Amniotic stem cell (primary cell): Measurements from ENCODE around the gene RABAC1.

Experiments used
- DNase-seq: peaks from one replicate; lab custom pipeline; 2025; lab: John Stamatoyannopoulos, UW

Gene RABAC1

DNA sequence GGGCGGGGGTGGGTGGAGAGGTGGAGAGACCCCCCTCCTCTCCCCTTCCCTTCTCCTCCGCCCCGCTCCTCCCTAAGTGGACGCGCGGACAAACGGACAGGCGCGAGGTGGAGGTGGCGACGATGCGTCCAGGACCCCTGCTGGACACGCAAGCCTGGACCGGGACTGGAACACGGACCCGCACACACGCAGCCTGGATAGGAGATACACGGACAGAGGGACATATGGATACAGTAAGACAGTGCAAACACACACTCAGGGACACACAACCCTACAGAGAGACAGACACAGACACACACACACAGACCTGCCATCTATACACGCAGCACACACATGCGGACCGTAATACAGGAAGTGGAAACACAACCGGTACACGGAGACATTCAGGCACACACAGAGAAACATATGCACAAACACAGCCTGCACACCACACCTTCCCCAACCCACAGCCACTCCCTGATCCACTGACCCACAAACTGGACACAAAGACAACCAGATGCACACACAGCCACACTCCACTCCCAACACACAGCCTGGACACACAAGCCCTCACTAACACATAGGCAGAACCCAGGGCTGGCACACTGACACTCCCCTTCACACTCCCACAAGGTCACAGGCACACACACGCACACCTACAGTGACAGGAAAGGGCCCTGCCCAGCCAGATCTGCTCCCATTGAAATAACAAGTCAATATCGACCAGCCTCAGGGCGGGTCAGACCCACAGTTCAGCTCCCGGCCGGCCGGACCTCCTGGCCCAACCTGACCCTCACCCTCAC is 30.2 kb downstream of the RABAC1 start:
- no peak for DNase-seq

DNA sequence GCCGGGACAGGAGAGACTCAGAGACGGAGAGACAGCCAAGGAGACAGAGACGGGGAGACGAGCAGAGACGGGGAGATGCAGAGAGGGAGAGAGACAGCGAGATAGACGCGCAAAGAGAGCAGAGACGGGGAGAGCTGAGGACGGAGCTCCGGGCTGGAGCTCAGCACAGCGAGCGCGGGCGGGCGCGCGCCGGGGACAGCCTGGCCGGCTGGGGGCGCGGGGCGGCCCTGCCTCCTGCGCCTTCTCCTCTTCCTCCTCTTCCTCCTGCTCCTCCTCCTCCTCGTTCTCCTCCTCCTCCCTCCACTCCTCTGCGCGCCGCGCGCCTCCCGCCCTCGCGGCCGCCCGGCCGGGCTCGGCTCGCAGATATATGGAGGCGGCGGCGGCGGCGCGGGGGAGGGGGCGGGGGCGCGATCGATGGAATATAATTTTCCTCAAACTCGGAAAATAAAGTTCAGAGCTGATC is 30.9 kb downstream of the RABAC1 start, which contains the start of gene ERFL:
Gene ERFL, minus strand, starts transcription at position 229 of the 463 bp plus-strand sequence. CDS start 15,530 bp downstream, outside the sequence.
- no peak for DNase-seq

DNA sequence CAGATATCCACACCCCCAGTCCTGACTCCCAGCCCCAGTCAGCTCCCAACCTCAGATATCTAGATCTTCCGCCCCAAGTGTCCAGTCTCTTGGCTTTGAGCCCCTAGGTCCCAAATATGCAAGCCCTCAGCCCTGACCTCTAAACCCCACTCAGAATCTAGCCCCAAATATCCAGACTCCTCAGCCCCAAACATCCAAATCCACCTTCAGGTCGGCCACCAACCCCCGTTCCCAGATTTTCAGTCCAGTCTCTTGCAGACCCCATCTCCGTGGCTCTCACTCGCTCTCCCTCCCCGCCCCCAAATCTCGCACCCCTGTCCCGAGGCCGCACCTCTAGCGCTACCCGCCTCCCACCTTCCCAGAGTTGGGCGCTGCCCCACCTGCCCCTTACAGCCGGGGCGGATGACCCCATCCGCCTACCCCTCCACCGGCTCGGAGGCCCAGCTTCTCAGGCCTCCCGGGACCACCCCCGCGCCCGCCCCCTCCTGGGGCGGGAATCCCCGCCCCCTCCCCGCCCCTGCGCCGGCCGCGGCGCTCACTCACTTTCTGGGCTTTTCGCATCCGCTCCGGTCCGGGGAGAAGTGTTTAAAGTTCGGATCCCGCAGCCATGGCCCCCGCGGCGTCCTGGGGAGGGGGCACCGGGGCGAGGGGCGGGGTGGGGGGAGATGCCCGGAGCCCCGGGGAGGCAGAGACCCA is 31.5 kb downstream of the RABAC1 start:
- DNase-seq = no peak

DNA sequence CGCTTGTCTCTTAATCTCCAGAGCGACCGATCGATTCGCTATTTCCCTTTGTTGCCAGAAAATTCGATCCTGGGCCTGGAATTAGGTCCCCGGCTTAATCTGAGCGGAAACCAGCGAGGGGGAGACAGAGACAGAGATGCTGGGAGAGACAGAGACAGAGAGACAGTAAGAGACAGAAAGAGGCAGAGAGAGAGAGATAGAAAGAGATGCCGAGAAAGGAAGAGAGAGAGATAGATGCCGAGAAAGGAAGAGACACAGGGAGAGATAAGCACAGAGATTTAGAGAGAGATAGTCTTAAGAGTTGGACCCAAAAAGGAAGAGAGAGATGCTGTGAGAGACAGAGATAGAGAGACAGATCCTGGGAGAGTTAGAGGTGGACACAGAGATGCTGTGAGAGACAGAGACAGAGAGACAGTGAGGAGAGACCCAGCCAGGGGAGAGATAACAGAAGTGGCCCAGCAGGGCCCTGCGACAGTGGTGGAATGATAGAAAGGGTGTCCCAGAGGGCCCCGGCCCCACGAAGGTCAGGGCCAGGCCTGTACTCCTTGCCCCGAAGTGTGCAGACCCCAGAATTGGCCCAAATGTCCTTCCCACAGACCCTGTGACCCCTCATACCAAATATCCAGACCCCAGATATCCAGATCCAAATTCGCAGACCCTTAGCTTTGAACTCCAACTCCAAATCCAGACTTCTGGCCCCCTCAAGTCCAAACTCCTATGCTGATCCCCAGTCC is 32.2 kb downstream of the RABAC1 start:
- no peak for DNase-seq

DNA sequence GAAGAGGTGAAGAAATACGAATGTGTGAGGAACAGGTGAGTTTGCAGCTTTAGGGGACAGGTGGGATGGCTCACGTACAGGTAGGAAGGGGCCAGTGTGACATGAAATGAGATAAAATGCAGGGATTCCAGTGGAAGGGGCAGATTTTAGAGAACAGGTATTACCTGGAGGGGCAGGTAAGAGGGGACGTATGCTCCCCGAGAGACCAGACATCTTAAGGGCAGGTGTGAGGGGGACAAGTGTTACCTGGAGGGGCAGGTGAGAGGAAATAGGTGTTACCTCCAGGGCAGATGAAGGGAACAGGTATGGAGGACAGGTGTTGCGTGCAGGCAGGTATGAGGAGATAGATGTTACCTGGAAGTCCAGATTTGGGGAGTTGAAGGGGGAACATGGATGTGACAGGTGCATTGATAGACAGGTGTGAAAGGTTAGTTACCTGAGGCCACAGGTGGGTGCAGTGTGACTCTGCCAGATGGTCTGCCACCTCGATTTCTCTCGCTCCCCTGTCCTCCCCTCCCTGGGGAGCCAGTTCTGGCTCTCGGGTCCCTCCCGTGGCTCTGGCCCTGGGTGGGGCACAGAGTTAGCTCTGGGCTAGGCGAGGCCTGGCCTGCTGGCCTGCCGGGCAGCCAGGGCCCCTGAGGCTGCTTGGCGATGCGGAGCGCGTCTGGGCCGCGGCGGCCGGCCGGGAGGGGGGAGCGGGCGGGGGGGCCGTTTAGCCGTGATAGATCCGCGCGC is 32.9 kb downstream of the RABAC1 start:
- DNase-seq = no peak

DNA sequence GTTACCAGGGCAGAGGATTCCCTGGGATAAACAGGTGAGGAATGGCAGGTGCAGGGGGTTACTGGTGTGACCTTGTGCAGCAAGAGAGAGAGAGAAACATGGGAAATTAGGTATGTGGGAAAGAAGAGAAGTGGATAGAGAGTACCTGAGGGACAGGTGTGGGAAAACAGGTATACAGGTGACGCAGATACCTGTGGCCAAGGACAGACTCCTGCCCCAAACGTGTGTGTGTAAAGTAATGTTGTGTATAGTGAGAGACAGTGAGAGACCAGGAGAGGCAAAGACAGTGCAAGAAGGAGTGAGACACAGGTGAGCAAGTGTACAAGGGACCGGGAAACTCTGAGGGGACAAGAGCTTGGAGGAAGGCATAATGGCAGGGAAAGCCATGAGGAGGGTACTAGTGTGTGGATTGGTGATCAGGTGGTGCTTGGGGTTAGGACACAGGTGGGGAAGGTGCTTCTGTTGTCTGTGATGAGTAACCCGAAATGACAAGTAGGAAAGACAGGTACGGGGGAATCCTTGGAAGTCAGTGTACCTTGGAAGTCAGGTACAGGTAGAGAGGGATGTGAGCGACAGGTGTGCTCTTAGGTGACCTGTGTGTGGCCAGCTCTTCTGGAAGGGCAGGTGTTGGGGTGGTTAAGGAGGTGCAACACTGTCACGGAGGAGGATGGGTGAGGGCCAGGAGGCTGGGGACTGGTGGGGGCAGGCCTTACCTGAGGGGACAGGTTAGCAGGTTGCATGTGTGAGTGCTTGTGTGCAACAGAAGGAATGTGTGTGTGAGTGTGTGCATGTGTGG is 33.7 kb downstream of the RABAC1 start:
- no peak for DNase-seq

DNA sequence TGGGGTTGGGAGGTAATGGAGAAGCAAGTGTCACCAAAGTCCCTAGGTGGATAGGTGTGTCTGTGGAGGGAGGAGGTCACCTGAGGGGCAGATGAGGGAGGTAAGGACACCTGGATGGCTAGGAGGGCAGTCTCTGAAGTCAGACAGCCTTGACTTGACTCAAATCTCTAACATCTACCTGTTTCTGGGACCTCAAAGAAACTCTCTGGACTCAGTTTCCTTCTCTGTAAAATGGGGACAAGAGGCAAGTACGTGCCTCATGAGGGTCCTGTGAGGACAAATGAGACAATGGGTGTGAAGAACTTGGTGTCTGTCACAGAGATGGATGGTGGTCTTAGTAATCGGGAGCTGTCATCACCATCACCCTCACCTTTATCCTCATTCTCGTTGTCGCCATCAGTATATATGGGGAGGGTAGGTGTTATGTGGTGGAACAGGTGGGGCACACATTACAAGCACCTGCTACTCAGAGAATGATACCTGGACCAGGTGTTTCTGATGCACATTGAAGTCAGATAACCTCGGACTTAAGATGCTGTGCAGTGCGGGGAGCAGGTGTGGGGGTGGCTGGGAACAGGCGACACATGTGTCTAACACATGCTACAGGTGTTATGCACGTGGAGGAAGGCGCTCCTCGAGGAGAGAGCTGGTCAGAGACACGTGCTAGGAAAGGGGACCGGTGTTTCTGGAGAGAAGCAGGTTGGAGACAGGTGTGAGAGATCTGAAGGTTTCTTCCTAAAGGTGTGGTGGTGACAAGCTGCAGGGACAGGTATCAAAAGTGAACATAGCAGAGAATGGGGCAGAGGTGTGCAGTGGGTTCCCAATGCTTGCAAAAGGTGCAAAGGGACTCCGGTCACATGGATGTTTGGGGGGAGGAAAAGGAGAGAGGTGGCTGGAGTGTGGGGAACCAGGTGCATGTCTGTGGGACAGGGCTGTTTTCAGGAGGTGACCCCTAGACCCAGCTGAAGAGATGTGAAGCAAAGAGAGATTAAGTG is 34.7 kb downstream of the RABAC1 start:
- no peak for DNase-seq

DNA sequence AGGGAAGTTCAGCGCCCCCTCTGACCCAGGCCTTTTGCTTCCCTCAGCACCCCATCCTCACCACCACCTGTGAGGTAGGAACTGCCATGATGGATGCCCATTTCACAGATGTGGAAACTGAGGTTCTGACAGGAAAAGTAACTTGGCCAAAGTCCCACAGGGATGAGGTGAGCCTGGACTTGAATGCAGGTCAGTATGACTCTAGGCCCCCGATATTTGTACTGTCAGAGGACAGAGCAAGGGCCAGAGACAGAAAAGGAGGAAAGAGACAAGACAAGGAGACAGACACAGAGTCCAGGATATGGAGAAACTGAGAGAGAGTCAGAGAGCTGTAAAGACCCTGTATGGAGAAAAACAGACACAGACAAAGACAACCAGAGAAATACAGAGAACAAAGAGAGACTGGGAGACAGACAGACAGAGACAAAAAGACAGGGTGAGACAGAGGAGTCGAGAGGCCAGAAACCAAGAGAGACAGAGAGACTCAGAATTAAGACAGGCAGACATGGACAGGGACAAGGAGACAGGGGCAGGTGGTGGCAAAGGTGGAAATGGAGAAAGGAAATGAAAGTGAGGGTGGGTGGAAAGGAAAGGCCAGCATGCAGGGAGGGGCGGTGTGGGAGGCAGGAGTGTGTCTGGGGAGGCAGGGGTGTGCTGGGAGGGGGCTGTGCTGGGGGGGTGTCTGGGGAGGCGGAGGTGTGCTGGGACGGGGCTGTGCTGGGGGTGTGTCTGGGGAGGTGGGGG is 35.9 kb downstream of the RABAC1 start:
- DNase-seq = no peak

DNA sequence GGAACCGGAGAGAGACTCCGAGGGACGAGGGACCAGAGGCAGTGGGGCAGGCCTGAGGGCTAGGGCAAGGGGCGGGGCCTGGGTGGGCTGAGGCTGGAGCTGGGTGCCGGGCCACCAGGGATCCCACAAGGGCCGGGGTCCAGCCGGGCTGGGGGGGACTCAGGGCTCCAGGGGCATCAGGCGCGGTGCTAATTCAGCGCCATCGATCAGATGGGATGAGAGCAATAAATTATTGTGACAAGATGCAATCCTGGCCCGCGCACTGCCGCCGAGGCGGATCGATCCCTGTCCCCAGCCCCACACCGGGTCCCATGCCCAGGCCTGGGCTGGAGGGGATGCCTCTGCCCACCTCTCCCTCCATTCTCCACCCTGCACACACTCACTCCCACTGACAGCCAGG is 36.5 kb downstream of the RABAC1 start:
- no peak for DNase-seq

DNA sequence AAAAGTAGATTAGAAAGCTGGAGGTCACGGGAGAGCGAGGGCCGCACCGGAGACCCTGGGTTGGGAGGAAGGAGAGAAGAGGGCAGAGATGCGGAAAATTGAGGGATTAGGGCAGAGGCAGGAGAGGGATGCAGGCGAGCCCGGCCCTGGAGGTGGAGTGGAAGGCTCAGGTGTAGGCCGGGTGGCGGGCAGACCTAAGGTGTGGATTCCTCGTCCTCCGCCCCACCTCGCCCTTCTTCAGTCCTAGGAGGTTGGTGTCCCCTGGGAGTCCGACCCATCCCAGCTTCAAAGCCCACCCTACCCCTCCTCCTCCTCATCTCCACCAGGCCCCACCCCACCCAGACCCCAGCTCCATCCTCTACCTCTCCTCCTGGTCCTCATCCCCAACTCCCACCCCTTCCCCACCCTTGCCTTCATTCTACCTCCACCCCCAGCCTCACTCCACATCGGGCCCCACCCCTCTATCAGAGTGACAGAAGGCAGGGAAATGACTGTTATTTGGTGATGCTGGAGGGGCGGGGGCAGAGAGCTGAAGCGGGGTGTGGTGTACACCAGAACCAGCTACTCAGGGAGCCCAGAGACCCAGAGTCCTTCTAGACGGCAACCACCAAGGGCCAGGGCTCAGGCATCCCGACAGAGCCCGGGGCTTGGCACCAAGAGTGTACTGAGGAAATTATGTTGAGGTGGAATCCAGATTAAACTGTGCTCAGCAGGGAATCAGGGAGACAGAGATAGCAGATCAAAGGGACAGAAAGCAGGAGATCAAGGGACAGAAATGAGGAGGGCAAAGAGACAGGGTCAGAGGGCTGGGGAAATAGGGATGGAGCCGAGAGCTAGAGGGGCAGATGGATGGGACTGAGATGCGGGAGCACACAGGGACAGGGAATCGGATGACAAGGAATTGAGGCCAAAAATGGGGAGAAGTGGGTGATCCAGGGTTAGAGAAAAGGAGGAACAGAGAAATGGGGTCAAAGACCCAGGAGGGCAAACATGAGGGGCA is 37.2 kb downstream of the RABAC1 start:
- no peak for DNase-seq

DNA sequence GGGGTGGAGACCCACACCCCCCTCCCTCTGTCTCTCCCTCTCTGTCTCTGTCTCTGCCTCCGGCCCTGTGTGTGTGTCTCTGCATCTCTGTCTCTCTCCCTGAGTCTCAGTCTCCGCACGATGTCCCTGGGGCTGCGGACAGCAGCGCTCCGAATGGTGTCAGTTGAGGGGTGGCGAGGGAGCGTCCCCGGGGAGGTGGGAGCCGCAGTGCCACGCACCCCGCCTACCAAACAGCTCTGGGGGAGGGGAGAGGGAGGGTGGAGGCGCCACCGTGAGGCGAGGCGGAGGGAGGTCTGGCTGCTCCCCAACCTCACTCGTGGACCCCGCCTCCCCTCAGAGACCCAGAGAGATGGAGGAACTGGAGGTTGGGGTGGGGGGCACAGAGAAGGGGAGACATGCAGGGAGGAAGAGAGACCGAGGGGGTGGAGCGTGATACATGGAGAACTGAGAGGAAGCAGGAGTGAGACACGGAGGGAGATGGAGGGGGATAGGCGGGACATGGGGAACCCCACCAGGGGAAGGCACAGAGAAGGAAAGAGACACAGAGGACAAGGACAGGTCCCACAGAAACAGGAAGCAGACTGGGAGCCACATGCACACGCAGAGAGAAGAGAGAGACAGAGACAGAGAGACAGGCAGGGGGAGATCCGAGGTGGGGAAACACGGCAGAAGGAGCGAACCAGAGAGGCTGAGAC is 38.1 kb downstream of the RABAC1 start:
- no peak for DNase-seq

DNA sequence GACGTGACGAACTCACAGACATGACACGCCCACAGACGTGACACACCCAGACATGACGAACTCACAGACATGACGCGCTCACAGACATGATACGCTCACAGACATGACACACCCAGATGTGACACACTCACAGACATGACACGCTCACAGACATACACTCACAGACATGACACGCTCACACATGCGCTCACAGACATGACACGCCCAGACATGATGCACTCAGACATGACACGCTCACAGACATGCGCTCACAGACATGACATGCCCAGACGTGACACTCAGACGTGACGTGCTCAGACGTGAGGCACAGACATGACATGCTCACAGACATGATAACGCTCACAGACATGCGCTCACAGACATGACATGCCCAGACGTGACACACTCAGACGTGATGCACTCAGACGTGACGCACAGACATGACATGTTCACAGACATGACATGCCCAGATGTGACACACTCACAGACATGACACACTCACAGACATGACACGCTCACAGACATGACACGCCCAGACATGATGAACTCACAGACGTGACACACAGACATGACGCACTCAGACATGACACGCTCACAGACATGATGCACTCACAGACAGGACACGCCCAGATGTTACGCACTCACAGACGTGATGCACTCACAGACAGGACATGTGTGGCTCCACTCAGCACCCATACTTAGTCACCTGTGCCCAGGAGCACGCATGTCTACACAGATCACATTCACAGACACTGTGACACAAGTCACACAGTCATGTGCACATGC is 39.0 kb downstream of the RABAC1 start:
- no peak for DNase-seq

DNA sequence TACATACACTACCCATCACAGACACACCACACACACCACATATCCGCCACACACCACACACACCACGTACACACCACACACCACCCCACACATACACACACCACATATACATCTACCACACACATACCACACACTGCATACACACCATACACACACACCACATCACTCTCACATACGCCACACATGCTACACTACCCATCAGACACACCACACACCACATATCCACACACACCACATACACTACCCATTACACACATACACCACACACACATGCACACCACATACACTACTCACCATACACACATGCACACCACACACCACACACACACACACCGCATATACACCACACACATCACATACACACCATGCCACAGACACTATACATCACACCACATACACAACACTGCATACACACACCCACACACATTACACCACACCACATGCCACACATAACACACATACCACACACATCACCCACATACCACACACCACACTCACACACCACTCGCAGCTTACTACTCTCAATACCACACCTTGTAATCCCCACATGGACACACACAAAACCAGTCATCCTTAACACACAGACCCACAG is 40.4 kb downstream of the RABAC1 start:
- DNase-seq = no peak

DNA sequence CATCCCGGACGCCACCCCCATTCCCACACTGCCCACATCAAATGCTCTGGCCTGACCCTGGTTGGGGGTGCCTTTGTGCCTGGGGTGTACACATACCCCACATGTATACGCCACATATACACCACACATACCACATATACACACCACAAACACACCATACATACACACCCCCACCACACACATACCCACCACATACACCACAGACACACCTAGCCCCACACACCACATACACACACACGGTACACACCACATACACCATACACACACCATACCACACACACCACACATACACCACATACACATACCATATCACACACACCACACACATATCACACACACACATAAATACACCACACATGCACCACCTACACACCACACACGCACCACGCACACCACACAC is 41.0 kb downstream of the RABAC1 start:
- no peak for DNase-seq

DNA sequence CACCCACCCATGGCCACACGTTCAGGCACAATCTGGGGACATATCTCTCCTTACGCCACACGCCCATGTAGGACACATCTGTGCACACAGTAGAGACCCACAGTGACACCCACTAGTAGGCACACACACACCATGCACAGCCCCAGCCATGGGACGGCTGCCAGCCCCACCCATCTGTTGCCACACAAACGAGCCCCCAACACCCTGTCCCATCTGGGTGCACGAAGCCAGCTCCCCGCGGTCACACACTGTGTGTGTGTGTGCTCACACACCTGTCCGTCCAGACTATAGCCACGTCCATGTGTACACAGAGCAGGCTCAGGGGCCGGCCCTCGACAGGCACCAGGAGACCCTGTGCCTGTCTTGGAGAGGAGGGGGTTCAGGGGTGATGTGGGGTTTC is 41.4 kb downstream of the RABAC1 start:
- DNase-seq = no peak

DNA sequence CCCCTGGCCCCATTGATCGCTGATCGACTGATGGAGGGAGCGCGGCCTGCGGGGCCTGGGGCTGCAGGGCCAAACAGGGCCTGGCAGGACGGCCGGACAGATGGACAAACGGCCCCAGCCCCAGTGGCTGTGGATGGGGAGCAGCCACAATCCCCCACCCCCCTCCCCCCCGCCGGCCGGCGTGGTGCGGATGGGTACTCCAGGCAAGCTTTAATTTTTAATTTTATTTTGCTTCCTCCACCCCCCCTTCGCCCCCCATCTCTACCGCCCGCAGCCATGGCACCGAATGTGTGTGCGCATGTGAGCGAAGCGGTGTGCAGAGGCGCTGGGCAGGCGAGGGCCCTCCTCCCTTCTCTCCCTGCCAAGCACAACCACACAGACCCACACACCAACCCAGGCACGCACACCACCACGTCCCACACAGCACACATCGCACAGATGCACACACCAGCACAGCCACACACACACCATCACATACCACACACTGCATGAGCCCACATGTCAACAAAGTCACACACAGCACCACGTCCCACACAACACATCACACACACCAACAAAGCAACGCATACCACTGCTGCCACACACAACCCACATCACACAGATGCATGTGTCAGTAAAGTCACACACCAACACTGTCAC is 43.2 kb downstream of the RABAC1 start:
- DNase-seq = no peak
